Lower leg skin (tissue), 3 donors: ENCODE results near the gene NAV3.

Experiments used
- CTCF ChIP-seq, 3 donors: fragments of 450-650 bp; IDR thresholded peaks; one replicate each; pipeline ENCODE4 v1.5.1; 2016; ENCODE audit warnings: antibody characterized with exemption in 3 of 3, mild to moderate bottlenecking in 3 of 3, moderate library complexity in 2 of 3
- POLR2A ChIP-seq, 2 donors: fragments of 450-650 bp; IDR thresholded peaks; one replicate each; pipeline ENCODE4 v1.6.1; 2016 to 2017; ENCODE audit warnings: antibody characterized with exemption in 2 of 2, mild to moderate bottlenecking in 1 of 2, moderate library complexity in 1 of 2

GRCh38 chr12:78176643-78177042 lies 345.9 kb downstream of the NAV3 start:
- TF ChIP-seq CTCF (IDR thresholded peaks at IDR 0.05) (no peak), POLR2A (IDR thresholded peaks at IDR 0.05) (no peak)
